Activated naive CD4-positive, alpha-beta T cell treated with anti-CD3 and anti-CD28 coated beads, Interleukin-2, amount 50 U/mL, for 16 hours (primary cell): ENCODE measurements around the gene BPTF.
"Not testable (repeated sequence)": the region's sequence is repeated elsewhere in the genome, so short reads cannot be mapped to it uniquely, and the experiment has no call there.

ENCODE experiments used
- DNase-seq: peaks from one replicate; pipeline ENCODE4 v3.0.0-alpha.2; 2020

The BPTF gene

GRCh38 chr17:67836205-67836987 lies 11.1 kb downstream of the BPTF start:
- no peak for DNase-seq

GRCh38 chr17:67837965-67838364 lies 12.7 kb downstream of the BPTF start:
- no peak for DNase-seq

GRCh38 chr17:67838538-67838937 lies 13.2 kb downstream of the BPTF start:
- DNase-seq: no peak

GRCh38 chr17:67841992-67842391 lies 16.7 kb downstream of the BPTF start:
- no peak for DNase-seq

- DNase-seq: no peak
These were observed 17.3 kb downstream of the BPTF start for GRCh38 chr17:67842648-67843047.

GRCh38 chr17:67845374-67845773 lies 20.1 kb downstream of the BPTF start:
- DNase-seq: no peak

- DNase-seq: not testable (repeated sequence)
These were observed 22.9 kb downstream of the BPTF start for GRCh38 chr17:67848189-67848588.

- DNase-seq: not testable (repeated sequence)
These were observed 23.5 kb downstream of the BPTF start for GRCh38 chr17:67848846-67849245.

GRCh38 chr17:67850991-67851631 lies 25.8 kb downstream of the BPTF start:
- no peak for DNase-seq

- no peak for DNase-seq
These were observed 28.4 kb downstream of the BPTF start for GRCh38 chr17:67853703-67854102.

- no peak for DNase-seq
These were observed 29.1 kb downstream of the BPTF start for GRCh38 chr17:67854378-67854777.

GRCh38 chr17:67855504-67856324 lies 30.4 kb downstream of the BPTF start:
- no peak for DNase-seq

GRCh38 chr17:67856402-67856801 lies 31.1 kb downstream of the BPTF start:
- not testable (repeated sequence) for DNase-seq

GRCh38 chr17:67862614-67863217 lies 37.4 kb downstream of the BPTF start:
- DNase-seq: no peak

GRCh38 chr17:67863624-67864247 lies 38.4 kb downstream of the BPTF start:
- DNase-seq: no peak

GRCh38 chr17:67865438-67865837 lies 40.1 kb downstream of the BPTF start:
- no peak for DNase-seq

- no peak for DNase-seq
These were observed 42.3 kb downstream of the BPTF start for GRCh38 chr17:67867591-67867990.

GRCh38 chr17:67868176-67868575 lies 42.9 kb downstream of the BPTF start:
- DNase-seq: no peak

GRCh38 chr17:67879662-67880061 lies 54.4 kb downstream of the BPTF start:
- DNase-seq: no peak

- no peak for DNase-seq
These were observed 55.8 kb downstream of the BPTF start for GRCh38 chr17:67881083-67881482.

- DNase-seq: no peak
These were observed 59.4 kb downstream of the BPTF start for GRCh38 chr17:67884741-67885140.

- DNase-seq: no peak
These were observed 66.3 kb downstream of the BPTF start for GRCh38 chr17:67891481-67892119.
